Right hindlimb (tissue), 1 donor: ENCODE measurements around the gene LRRC25.
"Not testable (repeated sequence)": the region's sequence is repeated elsewhere in the genome, so short reads cannot be mapped to it uniquely, and the experiment has no call there.

ENCODE experiments used
- DNase-seq: peaks from one replicate; pipeline ENCODE4 v3.0.0-alpha.2; 2018

Gene LRRC25

DNA sequence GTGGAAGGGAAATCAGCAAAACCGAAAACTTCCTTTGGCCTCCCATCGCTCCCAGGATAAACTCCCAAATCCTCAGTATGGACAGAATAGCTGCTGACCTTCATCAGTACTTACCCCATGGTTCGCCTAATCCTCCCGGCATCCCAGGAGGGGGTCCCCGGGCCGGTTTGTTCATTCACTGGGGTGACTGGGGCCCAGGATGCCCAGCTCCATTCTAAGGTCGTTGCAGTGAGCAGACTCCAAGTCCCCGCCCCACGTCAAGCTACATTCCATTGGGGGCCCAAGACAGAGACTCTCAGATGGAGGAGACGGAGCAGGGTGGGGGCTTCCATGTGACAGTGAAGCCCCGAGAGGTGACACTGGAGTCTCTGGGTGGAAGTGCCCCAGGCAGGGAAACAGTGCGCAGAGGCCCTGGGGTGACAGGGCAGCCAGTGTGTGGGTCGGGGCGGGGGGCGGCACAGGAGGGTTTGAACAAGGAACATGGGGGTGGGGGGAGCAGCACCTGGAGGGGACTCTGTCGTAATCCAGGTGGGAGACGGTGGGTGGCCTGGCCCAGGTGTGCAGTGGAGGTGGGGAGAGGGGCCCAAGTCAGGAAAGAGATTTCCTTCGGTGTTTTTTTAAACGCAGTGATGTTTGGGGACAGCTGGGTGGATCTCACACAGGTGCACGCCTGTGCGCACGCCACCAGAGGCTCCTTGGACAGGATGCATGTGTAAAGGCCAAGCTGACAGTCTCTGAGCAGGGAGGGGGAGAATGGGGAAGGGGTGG, 26.9 kb upstream of the LRRC25 start:
- DNase-seq = no peak

DNA sequence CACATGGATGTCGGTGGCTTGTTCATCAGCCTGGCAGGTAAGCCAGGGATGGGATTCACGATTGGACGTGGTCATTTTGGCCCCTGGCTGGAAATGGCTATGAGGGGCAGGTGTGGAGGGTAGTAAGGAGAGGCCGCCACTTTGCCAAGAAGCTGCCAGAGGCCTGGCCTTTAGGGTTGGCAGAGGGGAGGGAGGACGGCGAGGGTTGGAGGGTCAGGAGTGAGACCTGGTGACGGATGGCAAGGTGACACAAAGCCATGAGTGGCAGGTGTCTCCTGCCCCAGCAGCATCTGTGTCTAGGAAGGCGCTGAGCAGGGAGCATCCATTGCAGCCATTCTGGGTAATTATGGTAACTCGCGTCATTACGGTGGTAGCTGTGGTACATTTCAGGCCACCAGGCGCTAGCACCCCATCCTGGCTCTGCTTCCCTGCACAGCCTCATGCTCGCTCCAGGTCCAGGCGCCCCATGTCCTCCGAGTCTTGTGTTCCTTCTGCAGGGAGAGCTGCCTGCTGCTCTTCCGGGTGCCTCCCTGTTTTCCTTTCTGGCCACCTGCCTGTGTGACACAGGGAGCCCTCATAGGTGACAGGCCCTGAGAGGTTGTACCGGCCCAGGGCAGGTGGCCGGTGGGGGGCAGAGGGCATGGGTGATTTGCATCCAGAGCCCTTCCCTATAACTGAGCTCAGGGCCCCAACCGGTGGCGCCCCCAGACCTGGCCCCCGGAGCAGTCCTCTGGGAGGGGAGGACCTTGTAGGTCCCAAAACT, 26.0 kb upstream of the LRRC25 start:
- no peak for DNase-seq

DNA sequence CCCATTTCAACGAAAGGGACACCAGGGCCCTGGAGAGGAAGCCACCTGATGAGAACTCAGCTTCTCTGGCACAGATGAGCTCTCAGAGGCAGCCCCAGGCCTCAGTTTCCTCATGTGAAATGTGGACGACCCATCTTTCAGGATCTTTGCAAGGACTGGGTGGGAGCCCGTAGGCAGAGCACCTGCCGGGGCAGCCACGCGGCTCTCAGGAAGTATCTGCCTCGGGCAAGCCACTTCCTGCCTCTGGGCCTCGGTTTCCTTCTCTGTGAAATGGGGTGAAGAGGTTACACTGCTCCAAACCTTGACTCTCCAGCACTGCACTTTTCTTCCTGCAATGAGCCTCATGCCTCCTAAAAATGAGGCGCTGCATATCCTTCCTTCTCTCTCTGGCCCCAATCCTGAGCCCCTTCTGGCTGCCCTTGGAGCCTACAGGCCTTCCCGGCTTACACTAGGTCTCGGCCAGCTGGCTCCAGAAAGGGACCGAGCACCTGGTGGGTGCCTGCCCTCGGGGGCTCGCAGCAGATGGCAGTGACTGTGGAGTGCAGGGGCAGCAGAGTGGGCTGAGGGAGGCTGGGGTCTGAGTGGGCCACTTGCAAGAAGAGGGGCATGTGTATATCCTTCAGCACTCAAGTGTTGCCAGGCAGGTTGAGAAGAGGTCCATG, 25.2 kb upstream of the LRRC25 start:
- DNase-seq = no peak

DNA sequence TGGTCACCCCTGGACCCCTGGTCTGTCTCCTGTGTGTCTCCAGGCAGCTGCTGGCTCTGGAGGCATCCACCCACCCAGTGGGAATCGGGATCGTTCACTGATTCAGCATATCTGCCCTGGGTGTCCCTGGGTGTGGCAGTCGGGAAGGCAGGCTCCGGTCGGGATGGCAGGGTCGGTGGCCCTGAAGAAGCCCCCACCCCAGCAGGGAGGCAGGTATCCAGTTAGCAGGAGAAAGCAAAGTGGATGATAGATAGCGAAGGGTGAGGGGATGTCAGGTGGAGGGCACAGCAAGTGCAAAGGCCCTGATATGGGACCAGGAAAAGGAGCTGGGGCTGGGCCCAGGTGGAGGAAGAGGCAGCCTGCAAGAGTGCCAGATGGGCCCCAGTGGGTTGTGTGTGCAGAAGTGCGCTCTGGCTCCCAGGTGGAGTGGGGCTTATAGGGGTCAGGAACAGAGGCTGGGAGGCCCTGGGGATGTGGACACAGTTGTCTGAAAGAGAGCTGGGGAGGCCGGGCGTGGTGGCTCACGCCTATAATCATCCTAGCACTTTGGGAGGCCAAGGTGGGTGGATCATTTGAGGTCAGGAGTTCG, 24.0 kb upstream of the LRRC25 start:
- no peak for DNase-seq

DNA sequence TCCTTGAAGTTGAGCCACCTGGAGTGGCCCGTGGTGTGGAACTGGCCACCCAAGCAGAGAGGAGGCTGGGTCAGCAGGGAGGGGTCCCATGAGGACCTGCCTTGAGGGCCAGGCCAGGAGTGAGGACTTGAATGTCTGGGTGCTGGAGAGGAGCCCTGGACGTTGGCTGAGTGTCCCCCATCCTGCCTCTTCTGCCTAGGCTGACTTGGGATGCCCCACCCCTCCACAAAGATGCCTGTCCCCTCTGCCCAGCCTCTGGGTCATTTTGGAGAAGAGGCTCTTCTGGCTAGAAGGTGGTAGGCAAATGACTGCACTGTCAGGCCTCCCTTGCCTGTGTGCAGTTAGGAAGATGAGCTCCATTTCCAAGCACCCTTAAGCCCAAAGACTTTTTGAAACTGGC, 23.5 kb upstream of the LRRC25 start:
- no peak for DNase-seq

DNA sequence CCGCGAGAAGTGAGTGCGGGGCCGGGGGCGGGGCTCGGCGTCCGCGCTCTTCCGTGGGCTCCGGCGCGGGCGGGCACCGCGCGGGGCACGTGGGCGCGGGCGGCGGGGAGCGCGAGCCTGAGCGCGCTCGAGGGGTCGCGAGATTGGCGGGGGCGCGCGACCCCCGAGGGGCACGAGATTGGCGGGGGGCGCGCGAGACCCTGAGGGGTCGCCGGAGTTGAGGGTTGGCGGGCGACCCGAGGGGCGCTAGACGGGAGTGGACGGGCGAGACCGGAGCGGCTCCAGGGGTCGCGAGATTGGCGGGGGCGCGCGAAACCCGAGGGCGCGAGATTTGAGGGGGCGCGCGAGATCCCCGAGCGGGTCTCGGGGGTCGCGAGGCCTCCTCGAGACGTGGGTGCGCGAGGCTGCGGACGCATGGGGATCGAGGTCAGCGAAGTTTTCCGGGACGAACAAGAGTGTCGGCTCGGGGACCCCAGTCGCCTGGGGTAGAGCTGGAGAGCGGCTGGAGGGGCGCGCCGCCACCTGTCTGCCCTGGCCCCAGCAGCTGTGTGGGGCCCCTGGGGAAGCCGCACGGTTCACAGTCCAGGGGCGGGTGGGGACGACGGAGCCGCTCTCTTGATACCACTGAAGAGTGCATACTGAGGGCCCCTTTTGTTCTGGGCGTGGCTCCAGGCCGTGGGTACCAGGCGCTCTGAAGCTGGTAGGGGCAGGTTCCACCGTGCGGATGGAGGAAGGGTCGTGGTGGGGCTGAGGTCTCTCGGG, 22.5 kb upstream of the LRRC25 start:
- DNase-seq = peak; percentile 72

DNA sequence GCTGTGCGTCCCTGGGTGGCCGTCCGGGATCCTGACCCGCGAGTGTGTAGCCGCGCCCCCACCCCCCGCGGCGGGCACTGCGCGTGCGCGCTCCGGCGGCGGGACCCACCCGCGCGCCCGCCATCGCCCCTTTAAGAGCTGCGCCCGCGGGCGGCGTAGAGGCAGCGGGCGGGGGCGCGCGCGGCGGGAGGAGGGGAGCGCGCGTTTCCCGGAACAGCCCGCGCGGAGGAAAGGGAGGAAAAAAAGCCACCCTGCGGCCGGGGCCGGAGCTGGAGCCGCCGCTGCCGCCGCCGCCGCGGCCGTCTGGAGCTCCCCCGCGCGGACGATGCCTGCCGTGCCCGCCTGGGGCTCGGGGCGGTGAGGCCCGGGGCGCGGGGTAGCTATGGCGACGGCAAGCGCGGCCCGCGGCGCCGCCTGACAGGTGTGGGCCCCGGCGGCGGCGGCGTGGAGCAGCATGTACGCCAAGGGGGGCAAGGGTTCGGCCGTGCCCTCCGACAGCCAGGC, 21.8 kb upstream of the LRRC25 start, which contains the start of gene SSBP4:
Gene SSBP4 (plus strand): TSS at position 204 of the 504 bp plus-strand sequence. CDS start 251 bp downstream, at position 455.
- DNase-seq = peak; percentile 88

DNA sequence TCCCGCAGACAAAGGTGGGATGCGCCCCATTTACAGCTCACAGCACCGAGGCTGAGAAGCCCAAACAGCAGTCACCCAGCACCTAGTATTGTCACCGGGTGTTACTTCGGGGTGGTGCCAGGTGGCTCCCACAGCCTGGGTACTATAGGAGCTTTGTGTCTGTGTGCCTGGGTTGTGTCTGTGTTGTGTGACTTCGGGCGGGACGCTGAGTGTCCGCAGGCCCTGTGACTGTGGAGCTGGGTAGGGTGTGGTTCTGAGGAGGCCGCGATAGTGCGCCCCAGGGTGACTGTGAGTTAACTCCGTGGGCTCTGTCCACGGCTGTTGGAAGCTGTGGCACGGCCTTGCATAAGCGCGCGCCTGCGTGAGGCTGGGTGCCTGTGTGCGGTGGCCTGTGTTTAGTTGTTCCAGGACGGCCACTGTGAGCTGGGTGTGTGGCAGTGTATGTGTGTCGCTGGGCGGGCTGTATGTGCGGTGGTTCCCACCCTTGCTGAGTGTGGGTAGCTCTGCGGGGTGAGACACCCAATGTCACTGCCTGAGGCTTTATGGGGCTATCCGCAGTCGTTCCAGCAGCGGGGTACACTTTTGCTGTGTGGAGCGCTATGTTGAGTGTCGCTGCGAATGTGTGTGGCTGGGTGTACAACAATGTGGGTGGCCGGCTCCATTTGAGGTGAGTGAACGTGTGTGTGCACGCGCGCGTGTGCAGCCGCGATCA, 21.2 kb upstream of the LRRC25 start:
- DNase-seq = peak; percentile 59

DNA sequence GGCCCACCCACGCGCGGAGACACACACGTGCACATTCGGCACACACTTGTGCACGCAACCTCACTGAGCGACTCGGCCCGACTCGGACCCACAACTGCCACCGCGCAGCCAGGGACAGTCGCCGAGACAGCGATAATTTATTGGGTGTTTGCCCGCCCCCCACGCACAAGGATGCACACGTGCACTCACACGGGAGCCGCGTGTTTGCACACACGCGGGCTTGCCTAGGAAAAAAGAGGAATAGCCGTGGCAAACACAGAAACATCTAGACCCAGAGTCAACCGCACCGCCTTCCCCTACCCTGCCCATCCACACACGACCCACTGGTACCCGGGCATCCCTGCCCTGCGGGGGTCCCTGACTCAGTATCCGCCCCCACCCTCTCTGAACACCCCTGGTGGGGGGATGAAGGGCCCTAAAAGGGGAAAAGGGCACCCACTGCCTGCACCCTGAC, 20.6 kb upstream of the LRRC25 start:
- DNase-seq = no peak

DNA sequence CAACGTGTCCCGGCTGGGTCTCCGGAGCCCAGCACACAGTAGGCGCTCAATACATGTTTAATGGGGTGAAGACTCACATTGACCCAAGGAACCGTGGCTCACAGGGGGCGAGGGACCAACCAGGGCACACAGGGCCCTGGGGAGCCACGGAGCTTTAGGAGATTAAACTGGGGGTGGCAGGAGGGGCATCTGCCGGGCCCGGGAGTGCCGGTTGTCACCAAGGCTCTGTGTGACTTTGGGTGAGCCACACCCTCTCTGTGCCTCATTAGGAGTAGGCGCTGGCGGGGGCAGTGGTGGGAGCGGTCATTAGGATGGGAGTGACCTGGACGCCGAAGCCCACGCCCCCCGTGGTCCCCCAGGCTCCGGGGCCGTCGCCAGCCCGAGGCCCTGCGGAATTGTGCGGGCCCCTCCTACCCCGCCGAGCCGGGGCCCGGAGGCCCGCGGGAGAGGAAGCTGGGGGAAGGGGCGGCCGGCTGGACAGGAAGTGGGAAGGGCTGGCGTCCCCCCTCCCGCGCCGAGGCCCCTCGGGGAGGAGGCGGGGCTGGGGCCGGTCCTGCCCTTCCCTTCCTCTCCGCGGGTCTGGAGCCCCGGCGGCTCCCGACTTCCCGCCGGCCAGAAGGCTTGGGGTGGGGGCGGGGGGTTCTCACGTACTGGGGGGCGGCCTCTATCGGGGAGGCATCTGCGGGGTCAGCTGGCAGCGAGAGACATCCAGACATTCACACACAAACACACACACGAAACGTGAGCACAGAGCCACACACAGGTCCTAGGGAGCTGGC, 20.0 kb upstream of the LRRC25 start:
- DNase-seq = peak; percentile 95

DNA sequence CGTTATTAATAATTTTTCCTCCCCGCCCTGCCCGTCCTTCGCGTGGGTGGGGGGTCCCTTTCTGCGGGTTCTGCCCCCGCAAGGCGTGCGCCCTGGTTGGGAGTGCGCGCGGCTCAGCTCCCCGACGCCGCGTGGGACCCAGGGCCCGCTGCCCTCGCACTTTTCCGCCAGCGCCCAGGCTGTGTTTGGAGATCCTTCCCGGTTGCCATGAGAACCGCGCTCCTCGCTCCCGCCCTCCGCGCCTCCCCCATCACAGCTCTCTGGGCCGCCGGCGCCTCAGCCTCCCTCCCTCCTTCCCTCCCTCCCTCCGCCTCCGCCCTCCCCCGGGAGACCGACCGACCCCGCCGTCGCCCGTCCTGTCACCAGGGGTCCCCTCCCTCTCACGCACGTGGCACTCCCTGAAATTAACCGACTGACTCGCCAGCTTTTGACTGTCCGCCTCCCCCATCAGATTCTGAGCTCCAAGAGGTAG, 19.4 kb upstream of the LRRC25 start:
- peak; percentile 96 for DNase-seq

DNA sequence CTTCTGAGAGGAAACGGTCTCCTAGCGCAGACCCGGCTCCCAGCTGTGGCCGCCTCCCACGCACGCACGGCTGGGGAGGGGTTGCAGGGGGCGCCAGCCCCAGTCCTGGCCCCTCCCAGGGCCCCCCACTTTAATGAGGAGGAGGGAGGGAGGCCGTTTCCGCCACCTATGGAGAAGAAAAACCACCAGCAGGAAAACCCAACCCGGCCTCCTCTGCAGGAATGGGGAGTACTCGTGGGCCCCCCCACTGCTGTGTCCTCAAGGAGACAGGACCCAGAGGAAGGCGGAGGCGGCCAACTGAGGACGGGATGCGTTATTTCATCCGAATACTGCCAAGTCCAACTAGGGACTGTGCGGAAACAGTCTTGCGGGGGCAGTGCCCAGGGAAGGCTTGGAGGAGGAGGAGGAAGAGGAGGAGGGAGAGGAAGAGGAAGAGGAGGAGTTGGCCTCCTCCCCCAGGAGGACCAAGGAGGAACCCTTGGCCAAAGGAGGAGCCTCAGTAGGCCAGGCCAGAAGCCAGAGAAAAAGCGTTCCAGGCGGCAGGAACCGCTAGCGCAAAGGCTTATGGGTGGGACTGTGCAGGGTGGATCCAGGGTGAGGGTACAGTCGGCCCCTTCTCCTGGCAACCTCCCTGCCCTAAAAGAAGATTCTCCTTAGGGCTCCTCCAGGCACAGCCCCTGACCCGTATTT, 17.9 kb upstream of the LRRC25 start:
- DNase-seq = peak; percentile 92

DNA sequence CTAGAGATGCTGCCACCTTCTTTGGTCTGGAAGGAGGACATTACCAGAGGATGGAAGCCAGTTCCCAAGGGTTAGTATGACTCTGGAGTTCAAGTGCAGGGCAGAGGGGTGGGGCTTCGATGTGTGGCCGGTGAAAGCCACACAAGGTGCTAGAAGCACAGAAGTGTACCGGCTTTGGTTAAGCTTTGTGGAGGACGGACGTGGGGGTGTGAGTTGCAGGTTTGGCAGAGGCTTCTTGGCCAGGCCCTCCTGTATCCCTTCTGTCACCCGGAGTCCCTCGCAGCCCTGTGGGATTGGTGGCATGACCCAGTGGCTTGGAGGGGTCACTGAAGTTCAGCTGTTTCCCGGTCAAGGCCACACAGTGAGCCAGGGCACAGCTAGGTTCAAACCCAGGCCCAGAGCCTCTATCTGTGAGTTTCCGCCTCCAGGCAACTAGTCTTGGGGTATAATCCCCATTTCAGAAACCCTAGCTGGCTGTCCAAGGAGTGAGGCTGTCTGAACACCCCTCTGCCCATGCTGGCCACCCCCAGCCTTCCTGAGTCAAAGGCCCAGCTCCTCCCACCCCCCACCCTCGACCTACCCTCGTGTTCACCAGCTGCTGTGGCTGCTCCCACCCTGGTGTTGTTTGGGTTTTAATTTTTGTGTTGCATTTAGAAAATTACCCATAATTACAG, 17.2 kb upstream of the LRRC25 start:
- peak; percentile 71 for DNase-seq

DNA sequence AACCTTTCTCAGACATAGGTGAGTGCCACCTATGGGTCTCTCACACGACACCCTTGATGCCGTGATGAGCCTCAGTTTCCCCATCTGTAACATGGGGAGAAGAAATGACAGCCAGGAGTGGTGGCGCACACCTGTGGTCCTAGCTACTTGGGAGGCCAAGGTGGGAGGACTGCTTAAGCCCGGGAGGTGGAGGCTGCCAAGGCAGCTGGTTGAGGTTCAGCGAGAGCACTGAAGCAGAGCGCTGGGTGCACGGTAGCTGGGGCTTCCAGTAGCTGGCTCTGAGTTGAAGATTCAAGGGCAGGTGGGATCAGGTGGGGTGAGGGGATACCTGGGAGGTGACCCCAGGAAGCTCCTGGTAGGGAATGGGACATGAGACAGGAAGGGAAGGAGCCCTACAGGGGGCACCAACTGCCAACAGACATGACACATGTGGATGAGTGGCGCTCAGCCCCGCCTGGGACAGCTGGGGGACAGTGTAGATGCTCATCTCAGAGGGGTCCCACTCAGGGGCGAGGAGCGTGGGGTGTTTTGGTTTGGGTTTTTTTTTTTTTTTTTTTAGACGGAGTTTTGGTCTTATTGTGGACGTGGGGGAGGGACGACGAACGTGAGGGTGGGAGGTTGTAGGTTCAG, 15.3 kb upstream of the LRRC25 start:
- peak; percentile 20 for DNase-seq

DNA sequence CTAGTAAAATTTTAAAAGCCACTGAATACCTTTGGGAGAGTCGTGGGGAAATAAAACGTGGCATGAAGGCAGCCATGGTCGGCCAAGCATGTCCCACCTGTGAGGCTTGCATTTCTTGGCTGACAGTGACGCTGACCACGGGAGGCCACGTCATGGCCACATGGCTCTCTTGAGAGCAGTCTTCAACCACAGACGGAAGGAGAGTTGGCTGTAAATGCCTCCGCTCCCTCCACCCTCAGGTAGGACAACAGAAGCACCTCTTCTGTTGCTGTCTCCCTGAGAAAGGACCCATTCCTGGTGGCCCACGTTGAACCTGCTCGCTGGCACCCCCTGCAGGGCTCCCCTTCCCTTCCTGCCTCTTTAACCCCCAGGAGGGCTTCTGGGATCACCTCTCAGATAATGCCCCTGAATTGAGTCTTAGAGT, 10.6 kb upstream of the LRRC25 start:
- peak; percentile 21 for DNase-seq

DNA sequence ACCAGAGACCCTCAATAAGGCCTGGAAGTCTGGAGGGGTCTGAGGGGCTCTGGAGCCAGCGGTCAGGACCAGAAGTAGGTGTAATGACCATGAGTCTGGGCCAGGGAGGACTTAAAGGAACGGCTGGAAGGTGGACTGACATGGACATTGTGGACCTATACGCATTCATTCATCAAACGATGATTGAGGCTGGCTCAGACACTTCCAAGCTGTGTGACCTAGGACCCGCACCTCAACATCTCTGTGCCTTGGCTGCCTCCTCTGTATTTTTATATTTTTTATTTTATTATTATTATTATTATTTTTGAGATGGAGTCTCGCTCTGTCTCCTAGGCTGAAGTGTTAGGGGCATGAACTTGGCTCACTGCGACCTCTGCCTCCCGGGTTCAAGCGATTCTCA, 9.3 kb upstream of the LRRC25 start:
- DNase-seq = no peak

DNA sequence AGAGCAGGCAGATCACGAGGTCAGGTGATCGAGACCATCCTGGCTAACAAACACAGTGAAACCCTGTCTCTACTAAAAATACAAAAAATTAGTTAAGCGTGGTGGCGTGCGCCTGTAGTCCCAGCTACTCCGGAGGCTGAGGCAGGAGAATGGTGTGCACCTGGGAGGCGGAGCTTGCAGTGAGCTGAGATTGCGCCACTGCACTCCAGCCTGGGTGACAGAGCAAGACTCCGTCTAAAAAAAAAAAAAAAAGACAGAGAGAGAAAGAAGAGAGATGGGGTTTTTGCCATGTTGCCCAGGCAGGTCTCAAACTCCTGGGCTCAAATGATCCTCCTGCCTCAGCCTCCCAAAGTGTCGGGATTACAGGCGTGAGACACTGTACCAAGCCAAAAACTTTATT, 8.3 kb upstream of the LRRC25 start:
- not testable (repeated sequence) for DNase-seq

DNA sequence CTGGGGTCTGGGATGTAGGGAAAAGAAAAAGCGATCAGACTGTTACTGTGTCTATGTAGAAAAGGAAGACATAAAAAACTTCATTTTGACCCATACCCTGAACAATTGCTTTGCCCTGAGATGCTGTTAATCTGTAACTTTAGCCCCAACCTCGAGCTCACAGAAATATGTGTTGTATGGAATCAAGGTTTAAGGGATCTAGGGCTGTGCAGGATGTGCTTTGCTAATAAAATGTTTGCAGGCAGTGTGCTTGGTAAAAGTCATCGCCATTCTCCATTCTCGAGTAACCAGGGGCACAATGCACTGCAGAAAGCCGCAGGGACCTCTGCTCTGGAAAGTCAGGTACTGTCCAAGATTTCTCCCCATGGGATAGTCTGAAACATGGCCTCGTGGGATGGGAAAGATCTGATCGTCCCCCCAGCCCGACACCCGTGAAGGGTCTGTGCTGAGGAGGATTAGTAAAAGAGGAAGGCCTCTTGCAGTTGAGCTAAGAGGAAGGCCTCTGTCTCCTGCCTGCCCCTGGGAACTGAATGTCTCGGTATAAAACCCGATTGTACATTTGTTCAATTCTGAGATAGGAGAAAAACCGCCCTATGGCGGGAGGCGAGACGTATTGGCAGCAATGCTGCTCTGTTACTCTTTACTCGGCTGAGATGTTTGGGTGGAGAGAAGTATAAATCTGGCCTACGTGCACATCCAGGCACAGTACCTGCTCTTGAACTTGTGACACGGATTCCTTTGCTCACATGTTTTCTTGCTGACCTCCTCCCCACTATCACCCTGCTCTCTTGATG, 5.2 kb upstream of the LRRC25 start:
- DNase-seq = not testable (repeated sequence)
